Fibroblast of lung (primary cell): ENCODE measurements around the gene FMN1.

Source experiments
- EZH2 ChIP-seq: IDR thresholded peaks from 2 replicates; pipeline ENCODE4 v1.5.1; 2012; ENCODE audit warnings: low read length, control low read depth, mild to moderate bottlenecking; ENCODE audit errors: missing control alignments
- TF ChIP-seq, protein P1 (sequence below), 2 donors: IDR thresholded peaks in 1 of 2; conservative IDR thresholded peaks in 1 of 2; 1 replicate in 1 of 2; 2 replicates in 1 of 2; pipeline ENCODE4 v1.5.1; 2011 to 2012; ENCODE audit warnings: low read length in 2 of 2, control low read depth in 1 of 2, inconsistent platforms in 1 of 2, low read depth in 1 of 2, mild to moderate bottlenecking in 1 of 2

DNA sequence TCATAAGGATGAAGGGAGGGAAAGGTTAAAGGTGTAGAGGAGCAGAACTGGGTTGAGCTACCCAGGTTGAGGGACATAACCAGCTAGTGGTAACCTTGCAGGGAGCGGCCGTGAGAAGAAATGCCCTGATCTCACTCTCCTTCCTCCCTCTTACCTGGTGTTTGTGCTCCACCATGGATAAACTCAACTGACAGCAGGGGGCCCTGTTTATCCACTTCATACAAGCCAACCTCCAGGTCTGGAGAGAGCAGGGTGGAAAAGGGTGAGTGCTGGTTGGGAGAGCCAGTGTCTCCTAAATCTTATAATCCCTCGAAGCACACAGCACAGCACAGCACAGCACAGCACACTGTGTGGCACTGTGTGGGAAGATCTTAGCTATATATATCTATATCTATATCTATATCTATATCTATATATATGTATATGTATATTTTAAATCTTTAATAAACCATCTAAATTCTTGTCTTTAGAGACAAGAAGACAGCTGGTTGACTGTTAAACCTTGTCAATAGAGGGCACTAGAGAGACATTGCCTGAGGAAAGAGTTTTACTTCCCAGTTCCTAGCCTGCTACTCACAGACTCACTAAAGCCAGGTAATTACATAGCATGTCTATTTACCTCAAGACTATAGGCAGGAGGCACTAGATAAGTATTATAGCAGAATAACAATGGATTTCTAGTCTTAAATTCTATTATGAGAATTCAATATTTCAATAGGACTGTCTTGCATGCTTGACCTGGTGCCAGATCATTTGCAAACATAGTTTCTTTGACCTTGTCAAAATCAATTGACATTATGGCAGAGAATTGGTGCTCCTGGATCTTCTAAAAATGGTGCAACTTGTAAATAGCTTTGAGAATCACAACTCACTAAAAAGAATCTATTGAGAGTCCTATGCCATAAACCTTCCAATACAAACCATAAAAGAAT lies 21.7 kb upstream of the FMN1 start:
- TF ChIP-seq EZH2 = no peak
- TF ChIP-seq, protein P1, sequence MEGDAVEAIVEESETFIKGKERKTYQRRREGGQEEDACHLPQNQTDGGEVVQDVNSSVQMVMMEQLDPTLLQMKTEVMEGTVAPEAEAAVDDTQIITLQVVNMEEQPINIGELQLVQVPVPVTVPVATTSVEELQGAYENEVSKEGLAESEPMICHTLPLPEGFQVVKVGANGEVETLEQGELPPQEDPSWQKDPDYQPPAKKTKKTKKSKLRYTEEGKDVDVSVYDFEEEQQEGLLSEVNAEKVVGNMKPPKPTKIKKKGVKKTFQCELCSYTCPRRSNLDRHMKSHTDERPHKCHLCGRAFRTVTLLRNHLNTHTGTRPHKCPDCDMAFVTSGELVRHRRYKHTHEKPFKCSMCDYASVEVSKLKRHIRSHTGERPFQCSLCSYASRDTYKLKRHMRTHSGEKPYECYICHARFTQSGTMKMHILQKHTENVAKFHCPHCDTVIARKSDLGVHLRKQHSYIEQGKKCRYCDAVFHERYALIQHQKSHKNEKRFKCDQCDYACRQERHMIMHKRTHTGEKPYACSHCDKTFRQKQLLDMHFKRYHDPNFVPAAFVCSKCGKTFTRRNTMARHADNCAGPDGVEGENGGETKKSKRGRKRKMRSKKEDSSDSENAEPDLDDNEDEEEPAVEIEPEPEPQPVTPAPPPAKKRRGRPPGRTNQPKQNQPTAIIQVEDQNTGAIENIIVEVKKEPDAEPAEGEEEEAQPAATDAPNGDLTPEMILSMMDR (conservative IDR thresholded peaks at IDR 0.05 in 1 of 2, IDR thresholded peaks at IDR 0.05 in 1 of 2; ENCODE audit: low read depth in 1 of 2, low read length in 2 of 2) = peak; percentile 34 to 69
